Prostate gland (tissue), 2 donors: Measurements from ENCODE around the gene KHNYN. TPM values are rescaled to one million over a fixed set of nuclear protein-coding genes. Genes with fewer than 3 reads are reported as not detected.
"Not testable (repeated sequence)": the region's sequence is repeated elsewhere in the genome, so short reads cannot be mapped to it uniquely, and the experiment has no call there.

ENCODE experiments used
- DNase-seq: peaks from one replicate; pipeline ENCODE4 v3.0.0-alpha.2; 2019; ENCODE audit warnings: low spot score
- H3K27ac ChIP-seq, 2 donors: fragments of 200-600 bp; sonication (generic); 2 replicates each; pipeline ENCODE4 v1.5.1; 2017 to 2019
- H3K27me3 ChIP-seq: fragments of 200-600 bp; sonication (generic); replicated peaks from 2 replicates; pipeline ENCODE4 v1.5.1; 2019; ENCODE audit not compliant: insufficient read depth
- H3K36me3 ChIP-seq, 2 donors: fragments of 200-600 bp; sonication (generic); 1 replicate in 1 of 2; 2 replicates in 1 of 2; pipeline versions ENCODE4 v1.5.1 to v1.8.1; 2017 to 2019
- H3K4me1 ChIP-seq: fragments of 200-600 bp; sonication (generic); replicated peaks from 2 replicates; pipeline ENCODE4 v1.5.1; 2019
- H3K4me3 ChIP-seq, 2 donors: fragments of 200-600 bp; sonication (generic); 2 replicates each; pipeline ENCODE4 v1.5.1; 2017 to 2019
- H3K9me3 ChIP-seq: fragments of 200-600 bp; sonication (generic); 2 replicates; pipeline ENCODE4 v1.5.1; 2017
- CTCF ChIP-seq, 4 experiments: fragments of 200-600 bp in 2 of 4; fragments of 450-650 bp in 2 of 4; sonication (generic) in 2 of 4; IDR thresholded peaks; 1 replicate in 3 of 4; 2 replicates in 1 of 4; pipeline ENCODE4 v1.5.1; 2016 to 2019; ENCODE audit warnings: antibody characterized with exemption in 4 of 4, mild to moderate bottlenecking in 2 of 4, moderate library complexity in 2 of 4
- POLR2A ChIP-seq: fragments of 450-650 bp; IDR thresholded peaks from one replicate; pipeline ENCODE4 v1.6.1; 2016; ENCODE audit warnings: antibody characterized with exemption, mild to moderate bottlenecking
- POLR2AphosphoS5 ChIP-seq: sonication (generic); formaldehyde crosslinking; IDR thresholded peaks from one replicate; pipeline ENCODE4 v1.6.1; 2017; ENCODE audit warnings: antibody characterized with exemption
- WGBS: methylation state at CpG from one replicate; pipeline ENCODE4 v1.1.5; 2018; 5-methylcytosine and 5-hydroxymethylcytosine counted together
- intact Hi-C: fragments of 100-400 bp; cut with DNase I; formaldehyde crosslinking; loops from one replicate; pipeline ENCODE4 v1.14.2; 2022
- total RNA-seq, 2 donors: library from RNA; depleted of rRNA; stranded (reverse); fragments of >200 nt; gene quantifications; one replicate each; pipeline ENCODE4 v1.1.0, GENCODE V29; 2016

The KHNYN gene
- total RNA-seq, 2 donors from 2014 or later: 57.0 to 91.2 TPM

DNA sequence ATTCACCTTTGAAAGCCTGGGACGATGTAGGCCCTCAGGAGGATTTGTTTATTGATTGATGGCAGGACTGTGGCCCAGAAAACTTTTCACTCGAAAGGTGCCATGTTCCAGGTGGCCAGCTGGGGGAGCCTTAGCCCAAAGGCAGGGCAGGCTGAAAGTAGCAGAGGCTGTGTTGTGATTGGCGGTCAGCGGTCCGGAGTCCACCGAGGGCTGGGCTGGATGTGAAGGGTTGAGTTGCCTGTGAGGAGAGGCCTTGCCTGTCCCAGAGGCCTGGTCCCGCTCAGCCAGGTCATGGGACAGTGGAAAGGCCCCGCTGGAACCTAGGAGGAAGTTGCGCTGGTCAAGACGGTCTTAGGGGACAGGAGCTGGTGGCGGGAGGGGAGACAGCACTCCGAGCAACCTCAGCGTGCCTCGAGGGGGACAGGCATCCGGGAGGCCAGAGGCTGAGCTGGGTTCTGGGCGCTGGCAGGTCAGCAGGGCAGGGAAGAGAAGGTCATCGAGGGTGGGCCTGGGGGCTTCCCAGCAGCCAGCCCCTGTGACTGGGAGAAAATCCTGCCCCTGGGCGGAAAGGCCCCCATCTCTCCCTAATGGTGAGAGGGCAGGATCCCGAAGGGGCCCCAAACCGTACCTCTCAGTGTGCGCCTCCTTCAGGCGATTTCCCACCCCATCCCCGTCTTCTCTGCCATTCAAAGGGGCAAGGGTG lies 52.0 kb downstream of the KHNYN start:
- Histone ChIP-seq H3K4me3 (no peak overlapping the region), H3K27me3 (no peaks in the 10 kb centered on the region), H3K36me3 (no peaks in the 10 kb centered on the region), H3K27ac (no peak overlapping the region), H3K9me3 (no peaks in the 10 kb centered on the region), H3K4me1 (no peaks in the 10 kb centered on the region)
- TF ChIP-seq POLR2A (no peak), CTCF (IDR thresholded peaks at IDR 0.05) (peak in 2 of 4 experiments; percentile 19 to 29)
- WGBS: 57% methylated on average over 14 of the region's 23 CpGs
- no peak for DNase-seq
- intact Hi-C loops: no loop called here

GRCh38 chr14:24482699-24483303 lies 53.0 kb downstream of the KHNYN start:
- H3K27me3 ChIP-seq, H3K27ac ChIP-seq, intact Hi-C loops, DNase-seq, H3K36me3 ChIP-seq, H3K4me3 ChIP-seq, H3K9me3 ChIP-seq, H3K4me1 ChIP-seq: not testable (repeated sequence)
- WGBS: 70% methylated on average over 2 of the region's 2 CpGs

GRCh38 chr14:24483604-24484252 lies 54.0 kb downstream of the KHNYN start:
- H3K4me1 ChIP-seq: no peaks in the 10 kb centered on the region
- no peaks in the 10 kb centered on the region for H3K27me3 ChIP-seq
- no peak for DNase-seq

More at GRCh38 chr14:24483604-24484252, 54.0 kb downstream of the KHNYN start:
- no peak overlapping the region for H3K27ac ChIP-seq
- intact Hi-C loops: no loop called here
- no peak overlapping the region for H3K4me3 ChIP-seq
- no peaks in the 10 kb centered on the region for H3K36me3 ChIP-seq
- TF ChIP-seq CTCF (IDR thresholded peaks at IDR 0.05): no peak
- no peak for TF ChIP-seq POLR2A
- TF ChIP-seq POLR2AphosphoS5: no peak
- no peaks in the 10 kb centered on the region for H3K9me3 ChIP-seq
- 67% methylated on average over 4 of the region's 4 CpGs for WGBS

Other genes starting within 250 kb of the KHNYN start
- 10 to 100 TPM; 42.6 to 44.5 TPM for gene IPO4, start 241.1 kb upstream of the KHNYN start, total RNA-seq
- gene TM9SF1, start 234.5 kb upstream of the KHNYN start, total RNA-seq: 100 to 1,000 TPM in 1 of 2 donors, 10 to 100 TPM in 1; 68.9 to 113 TPM
- 1 to 10 TPM in 1 of 2 donors, not detected in 1; 1.2 TPM for gene TSSK4, start 224.3 kb upstream of the KHNYN start, total RNA-seq
- 10 to 100 TPM; 61.5 to 66.8 TPM for gene CHMP4A, start 216.5 kb upstream of the KHNYN start, total RNA-seq
- 10 to 100 TPM; 19.1 to 25.5 TPM for gene MDP1, start 213.9 kb upstream of the KHNYN start, total RNA-seq
- gene NEDD8, start 197.6 kb upstream of the KHNYN start, total RNA-seq: 100 to 1,000 TPM; 114 to 185 TPM
- 100 to 1,000 TPM in 1 of 2 donors, 10 to 100 TPM in 1; 54.5 to 106 TPM for gene GMPR2, start 197.0 kb upstream of the KHNYN start, total RNA-seq
- 10 to 100 TPM; 65.5 to 66.8 TPM for gene TINF2, start 187.3 kb upstream of the KHNYN start, total RNA-seq
- gene TGM1, start 166.8 kb upstream of the KHNYN start, total RNA-seq: 10 to 100 TPM in 1 of 2 donors, 1 to 10 TPM in 1; 6.6 to 11.4 TPM
- 10 to 100 TPM; 45.5 to 63.5 TPM for gene RABGGTA, start 158.4 kb upstream of the KHNYN start, total RNA-seq
- 10 to 100 TPM; 16.9 to 74.0 TPM for gene DHRS1, start 130.2 kb upstream of the KHNYN start, total RNA-seq
- 10 to 100 TPM; 21.2 to 22.9 TPM for gene NOP9, start 130.1 kb upstream of the KHNYN start, total RNA-seq
- 10 to 100 TPM in 1 of 2 donors, 1 to 10 TPM in 1; 9.1 to 17.8 TPM for gene CIDEB, start 122.0 kb upstream of the KHNYN start, total RNA-seq
- 10 to 100 TPM; 19.5 to 27.3 TPM for gene LTB4R2, start 119.8 kb upstream of the KHNYN start, total RNA-seq
- gene LTB4R, start 118.5 kb upstream of the KHNYN start, total RNA-seq: 10 to 100 TPM; 11.8 to 14.2 TPM
- 10 to 100 TPM; 19.4 to 28.7 TPM for gene ADCY4, start 94.9 kb upstream of the KHNYN start, total RNA-seq
- gene RIPK3, start 90.0 kb upstream of the KHNYN start, total RNA-seq: 1 to 10 TPM; 1.9 to 7.6 TPM
- gene NFATC4, start 61.8 kb upstream of the KHNYN start, total RNA-seq: 10 to 100 TPM in 1 of 2 donors, 1 to 10 TPM in 1; 6.3 to 41.1 TPM
- 10 to 100 TPM; 10.5 to 26.5 TPM for gene NYNRIN, start 31.0 kb upstream of the KHNYN start, total RNA-seq
- 10 to 100 TPM in 1 of 2 donors, 1 to 10 TPM in 1; 2.4 to 11.1 TPM for gene CBLN3, start 286 bp upstream of the KHNYN start, total RNA-seq
- 10 to 100 TPM; 49.5 to 64.4 TPM for gene SDR39U1, start 12.8 kb downstream of the KHNYN start, total RNA-seq
- not detected for gene CMA1, start 78.3 kb downstream of the KHNYN start, total RNA-seq
- 1 to 10 TPM in 1 of 2 donors, not detected in 1; 3.9 TPM for gene CTSG, start 146.3 kb downstream of the KHNYN start, total RNA-seq
- under 1 TPM in 1 of 2 donors, not detected in 1; 0.55 TPM for gene GZMH, start 179.7 kb downstream of the KHNYN start, total RNA-seq
- 1 to 10 TPM in 1 of 2 donors, not detected in 1; 1.1 TPM for gene GZMB, start 204.2 kb downstream of the KHNYN start, total RNA-seq